LHCN-M2 (cell line): ENCODE measurements around the gene HS3ST4. TPM values are rescaled to one million over a fixed set of nuclear protein-coding genes. Genes with fewer than 3 reads are reported as not detected.
"Not testable (repeated sequence)": the region's sequence is repeated elsewhere in the genome, so short reads cannot be mapped to it uniquely, and the experiment has no call there.

ENCODE experiments used
- DNase-seq: peaks from one replicate; pipeline ENCODE4 v3.0.0-alpha.2; 2012; ENCODE audit warnings: low read depth
- total RNA-seq: library from RNA; depleted of rRNA; stranded (reverse); fragments of >200 nt; gene quantifications from 2 replicates; pipeline ENCODE4 v1.2.3, GENCODE V29; 2014

The HS3ST4 gene
- total RNA-seq, 1 experiment from 2014 or later = not detected

- no peak for DNase-seq
Measured at GRCh38 chr16:25988882-25989281, 297.1 kb downstream of the HS3ST4 start.

GRCh38 chr16:25996052-25996451 is 304.3 kb downstream of the HS3ST4 start:
- DNase-seq = no peak

GRCh38 chr16:26005336-26005735 is 313.6 kb downstream of the HS3ST4 start:
- DNase-seq = no peak

- DNase-seq = no peak
Measured at GRCh38 chr16:26012376-26012775, 320.6 kb downstream of the HS3ST4 start.

GRCh38 chr16:26015776-26016175 is 324.0 kb downstream of the HS3ST4 start:
- DNase-seq = no peak

- no peak for DNase-seq
Measured at GRCh38 chr16:26016989-26017388, 325.2 kb downstream of the HS3ST4 start.

GRCh38 chr16:26019381-26020242 is 327.9 kb downstream of the HS3ST4 start:
- DNase-seq = no peak

GRCh38 chr16:26026709-26027450 is 335.1 kb downstream of the HS3ST4 start:
- no peak for DNase-seq

GRCh38 chr16:26031286-26031685 is 339.5 kb downstream of the HS3ST4 start:
- no peak for DNase-seq

- DNase-seq = not testable (repeated sequence)
Measured at GRCh38 chr16:26032661-26033060, 340.9 kb downstream of the HS3ST4 start.

GRCh38 chr16:26041952-26042668 is 350.4 kb downstream of the HS3ST4 start:
- DNase-seq = no peak

- DNase-seq = no peak
Measured at GRCh38 chr16:26050472-26050871, 358.7 kb downstream of the HS3ST4 start.

GRCh38 chr16:26051063-26051462 is 359.3 kb downstream of the HS3ST4 start:
- no peak for DNase-seq

GRCh38 chr16:26053889-26054288 is 362.1 kb downstream of the HS3ST4 start:
- no peak for DNase-seq

- DNase-seq = no peak
Measured at GRCh38 chr16:26058326-26058725, 366.6 kb downstream of the HS3ST4 start.

GRCh38 chr16:26070302-26071100 is 378.7 kb downstream of the HS3ST4 start:
- no peak for DNase-seq

- DNase-seq = no peak
Measured at GRCh38 chr16:26071101-26071866, 379.5 kb downstream of the HS3ST4 start.

- no peak for DNase-seq
Measured at GRCh38 chr16:26078716-26079355, 387.1 kb downstream of the HS3ST4 start.

GRCh38 chr16:26087091-26087490 is 395.3 kb downstream of the HS3ST4 start:
- DNase-seq = no peak

GRCh38 chr16:26091511-26091910 is 399.8 kb downstream of the HS3ST4 start:
- DNase-seq = no peak
